A549 (cell line): ENCODE results near the gene CHRNB1. TPM values are rescaled to one million over a fixed set of nuclear protein-coding genes. Genes with fewer than 3 reads are reported as not detected.
A peak's percentile ranks its signal among the peaks of the same experiment; 100 is the strongest.

Source experiments
- ATAC-seq, 2 experiments: fragments of 200-7000 bp in 1 of 2; fragments of >200 bp in 1 of 2; cut with Nextera tagmentation in 1 of 2; cut with Tn5 transposase in 1 of 2; 3 replicates each; pipeline versions ENCODE4 v1.8.0 to v1.9.1; 2018 to 2020; ENCODE audit warnings: mild to moderate bottlenecking in 1 of 2, moderate library complexity in 1 of 2
- CTCF ChIA-PET: fragments of 300-600 bp; sonication (Branson Sonifier 250); formaldehyde crosslinking; extraction: SDS; loops from one replicate; lab custom pipeline; 2021; ENCODE audit warnings: antibody characterized with exemption, inconsistent platforms; lab: Yijun Ruan, JAX
- POLR2A ChIA-PET: fragments of 350-600 bp; formaldehyde crosslinking; extraction: SDS; loops from one replicate; lab custom pipeline; 2021; ENCODE audit warnings: antibody characterized with exemption, inconsistent platforms; lab: Yijun Ruan, JAX
- DNase-seq, 2 experiments: peaks; one replicate each; pipeline versions ENCODE4 v3.0.0 to v3.0.0-alpha.2; 2011 to 2016; ENCODE audit warnings: low read depth in 1 of 2, low spot score in 1 of 2
- FAIRE-seq: peaks from 2 replicates; lab custom pipeline; 2011; peaks lifted over from hg19 to GRCh38; lab: Jason Lieb, UNC
- H3K27ac ChIP-seq, 2 experiments: fragments of >200 bp; sonication (Bioruptor Twin); formaldehyde crosslinking; 3 replicates each; pipeline ENCODE4 v1.5.1; 2016 to 2017
- H3K4me1 ChIP-seq: fragments of >200 bp; sonication (Bioruptor Twin); formaldehyde crosslinking; 3 replicates; pipeline ENCODE4 v1.6.1; 2016
- H3K4me2 ChIP-seq: fragments of >200 bp; sonication (Bioruptor Twin); formaldehyde crosslinking; 3 replicates; pipeline ENCODE4 v1.6.1; 2016
- H3K4me3 ChIP-seq: fragments of >200 bp; sonication (Bioruptor Twin); formaldehyde crosslinking; 3 replicates; pipeline ENCODE4 v1.5.1; 2016
- H3K9me3 ChIP-seq: fragments of >200 bp; sonication (Bioruptor Twin); formaldehyde crosslinking; 3 replicates; pipeline ENCODE4 v1.6.1; 2016
- BCL3 ChIP-seq: fragments of >200 bp; sonication (Bioruptor Twin); formaldehyde crosslinking; IDR thresholded peaks from 3 replicates; pipeline ENCODE4 v1.6.1; 2016
- CBX8 ChIP-seq: fragments of 200-600 bp; sonication (generic); IDR thresholded peaks from 2 replicates; pipeline ENCODE4 v1.6.1; 2016
- EHMT2 ChIP-seq: fragments of 200-600 bp; sonication (generic); IDR thresholded peaks from 2 replicates; pipeline ENCODE4 v1.6.1; 2016; ENCODE audit warnings: antibody characterized with exemption, low read depth, mild to moderate bottlenecking, moderate library complexity
- JUN ChIP-seq, 2 experiments: fragments of >200 bp; sonication (Bioruptor Twin); formaldehyde crosslinking; IDR thresholded peaks; 2 replicates in 1 of 2; 3 replicates in 1 of 2; pipeline ENCODE4 v1.6.1; 2016 to 2017
- PHF8 ChIP-seq: fragments of 200-600 bp; sonication (generic); IDR thresholded peaks from 2 replicates; pipeline ENCODE4 v1.6.1; 2016; ENCODE audit warnings: low read depth, mild to moderate bottlenecking, antibody characterized with exemption, moderate library complexity, borderline replicate concordance
- POLR2A ChIP-seq: IDR thresholded peaks from 2 replicates; pipeline ENCODE4 v1.6.1; 2012; ENCODE audit warnings: mild to moderate bottlenecking, low read length
- POLR2AphosphoS2 ChIP-seq: conservative IDR thresholded peaks from 2 replicates; pipeline ENCODE4 v1.6.1; 2012; ENCODE audit warnings: low read length, improper control_type of control experiment, inconsistent platforms
- RFX5 ChIP-seq: fragments of 450-650 bp; IDR thresholded peaks from 2 replicates; pipeline ENCODE4 v1.7.1; 2014; ENCODE audit warnings: antibody characterized with exemption, mild to moderate bottlenecking, moderate library complexity
- WGBS: methylation state at CpG from one replicate; pipeline ENCODE4 v1.1.6; 2017; ENCODE audit errors: missing lambda C conversion rate; 5-methylcytosine and 5-hydroxymethylcytosine counted together
- polyA plus RNA-seq, 4 experiments: library from polyadenylated mRNA; depleted of rRNA in 3 of 4; stranded (reverse); fragments of >200 nt; fragmentation: RNase III in 1 of 4; extraction: RNeasy Plus Mini Kit Qiagen cat#74134 plus additional on column Dnase treatment in 1 of 4; gene quantifications; 2 replicates in 3 of 4; 3 replicates in 1 of 4; pipeline ENCODE4 v1.2.3, GENCODE V29; 2011 to 2017
- TF ChIP-seq, protein P1 (sequence below): fragments of >200 bp; sonication (Bioruptor Twin); formaldehyde crosslinking; IDR thresholded peaks from 2 replicates; pipeline ENCODE4 v1.6.1; 2016
- TF ChIP-seq, protein P2 (sequence below): IDR thresholded peaks from 2 replicates; pipeline ENCODE4 v1.6.1; 2012
- TF ChIP-seq, protein P3 (sequence below): fragments of 450-650 bp; IDR thresholded peaks from 2 replicates; pipeline ENCODE4 v1.6.1; 2014; ENCODE audit warnings: antibody characterized with exemption

The CHRNB1 gene
- polyA plus RNA-seq, 2 of the 4 experiments (the other 2 are of a cell fraction) = 6.5 to 8.4 TPM

- DNase-seq (no peak), FAIRE-seq (no peak), ATAC-seq (no peak)
- TF ChIP-seq EHMT2 (0 out of 2 replicates have a peak, but pooled peaks have one; percentile 16), CBX8 (no peak)
- H3K4me1 ChIP-seq = no peaks in the 10 kb centered on the region
- ChIA-PET CTCF (interaction anchor here (1.8 to 30.1 kb wide), 3 partner anchors 19 to 101 kb away, joined by 5 to 342 read pairs (median 17); partner anchors contain the start of genes CHRNB1, FGF11, SENP3 and TMEM102), POLR2A (interaction anchor here (0.6 kb wide), 1 partner anchor 62 kb away, joined by 3 read pairs; no protein-coding TSS in a partner anchor)
- H3K27ac ChIP-seq = no peak overlapping the region
- no peak overlapping the region for H3K4me3 ChIP-seq
- WGBS = 71% methylated on average over 3 of the region's 3 CpGs
- no peak overlapping the region for H3K4me2 ChIP-seq
- no peaks in the 10 kb centered on the region for H3K9me3 ChIP-seq
Observed at GRCh38 chr17:7459961-7460545, 15.2 kb downstream of the CHRNB1 start.

- no peaks in the 10 kb centered on the region for H3K4me1 ChIP-seq
- H3K27ac ChIP-seq = no peak overlapping the region
- no peak overlapping the region for H3K4me3 ChIP-seq
- TF ChIP-seq JUN (IDR thresholded peaks at IDR 0.05) (no peak), PHF8 (no peak), POLR2A (no peak), RFX5 (no peak), POLR2AphosphoS2 (no peak)
- TF ChIP-seq, protein P1, sequence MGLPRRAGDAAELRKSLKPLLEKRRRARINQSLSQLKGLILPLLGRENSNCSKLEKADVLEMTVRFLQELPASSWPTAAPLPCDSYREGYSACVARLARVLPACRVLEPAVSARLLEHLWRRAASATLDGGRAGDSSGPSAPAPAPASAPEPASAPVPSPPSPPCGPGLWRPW = no peak
- TF ChIP-seq, protein P2, sequence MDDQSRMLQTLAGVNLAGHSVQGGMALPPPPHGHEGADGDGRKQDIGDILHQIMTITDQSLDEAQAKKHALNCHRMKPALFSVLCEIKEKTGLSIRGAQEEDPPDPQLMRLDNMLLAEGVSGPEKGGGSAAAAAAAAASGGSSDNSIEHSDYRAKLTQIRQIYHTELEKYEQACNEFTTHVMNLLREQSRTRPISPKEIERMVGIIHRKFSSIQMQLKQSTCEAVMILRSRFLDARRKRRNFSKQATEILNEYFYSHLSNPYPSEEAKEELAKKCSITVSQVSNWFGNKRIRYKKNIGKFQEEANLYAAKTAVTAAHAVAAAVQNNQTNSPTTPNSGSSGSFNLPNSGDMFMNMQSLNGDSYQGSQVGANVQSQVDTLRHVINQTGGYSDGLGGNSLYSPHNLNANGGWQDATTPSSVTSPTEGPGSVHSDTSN = no peak
- TF ChIP-seq, protein P3, sequence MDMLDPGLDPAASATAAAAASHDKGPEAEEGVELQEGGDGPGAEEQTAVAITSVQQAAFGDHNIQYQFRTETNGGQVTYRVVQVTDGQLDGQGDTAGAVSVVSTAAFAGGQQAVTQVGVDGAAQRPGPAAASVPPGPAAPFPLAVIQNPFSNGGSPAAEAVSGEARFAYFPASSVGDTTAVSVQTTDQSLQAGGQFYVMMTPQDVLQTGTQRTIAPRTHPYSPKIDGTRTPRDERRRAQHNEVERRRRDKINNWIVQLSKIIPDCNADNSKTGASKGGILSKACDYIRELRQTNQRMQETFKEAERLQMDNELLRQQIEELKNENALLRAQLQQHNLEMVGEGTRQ = no peak
- WGBS = 93% methylated on average over 7 of the region's 7 CpGs
- no peaks in the 10 kb centered on the region for H3K9me3 ChIP-seq
- CTCF ChIA-PET = interaction anchor here (0.9 to 30.1 kb wide), 9 partner anchors 9 to 105 kb away, joined by 3 to 342 read pairs (median 5); partner anchors contain the start of genes CHRNB1, FGF11, POLR2A and SENP3
- no peak for DNase-seq
- H3K4me2 ChIP-seq = no peak overlapping the region
- POLR2A ChIA-PET = interaction anchor here (0.6 to 0.9 kb wide), 2 partner anchors 23 to 61 kb away, joined by 3 read pairs; partner anchors contain the start of gene POLR2A
- ATAC-seq = no peak
- FAIRE-seq = no peak
Observed at GRCh38 chr17:7460850-7461660, 16.2 kb downstream of the CHRNB1 start.

DNA sequence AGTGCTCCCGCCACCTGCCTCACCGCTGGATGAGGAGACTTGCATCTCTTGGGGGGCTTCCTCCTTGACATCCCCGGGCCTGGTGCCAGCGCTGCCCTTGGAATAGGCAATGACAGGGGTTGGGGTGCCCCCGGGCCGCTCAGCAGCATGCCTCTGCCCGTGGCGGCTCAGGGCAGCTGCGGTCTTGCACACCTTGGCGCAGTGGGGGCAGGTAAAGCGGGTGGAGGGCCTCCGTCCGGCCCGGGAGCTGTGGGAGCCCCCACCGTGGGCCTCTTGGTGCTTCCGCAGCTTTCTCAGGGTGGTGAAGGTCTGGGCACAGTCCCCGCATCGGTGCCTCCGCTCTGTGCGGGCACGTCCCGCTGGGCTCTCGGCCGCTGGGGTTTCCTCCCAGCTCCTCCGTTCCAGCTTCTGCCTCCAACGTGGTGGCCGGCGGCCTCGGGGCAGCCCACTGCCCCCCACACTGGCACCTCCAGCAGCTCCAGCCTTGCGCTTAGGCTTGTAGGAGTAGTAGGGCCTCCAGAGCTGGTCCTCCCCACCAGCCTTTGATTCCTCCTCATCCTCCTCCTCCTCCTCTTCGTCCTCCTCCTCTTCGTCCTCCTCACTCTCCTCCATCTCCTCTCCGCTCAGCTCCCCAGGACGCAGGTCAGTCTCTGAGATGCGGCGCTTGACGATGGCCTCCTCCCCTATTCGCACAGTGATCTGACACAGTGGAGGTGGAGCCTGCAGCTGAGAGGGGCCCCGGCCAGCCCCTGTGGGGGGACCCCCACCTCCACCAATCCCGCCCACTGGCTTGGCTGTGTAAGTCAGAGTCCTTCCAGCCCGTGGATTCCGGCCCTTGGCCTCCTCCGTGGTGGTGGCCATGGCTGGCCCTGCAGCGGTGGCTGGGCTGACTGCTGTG, 17.9 kb downstream of the CHRNB1 start:
- FAIRE-seq (no peak), ATAC-seq (no peak), DNase-seq (no peak)
- TF ChIP-seq BCL3 = no peak
- no peak overlapping the region for H3K27ac ChIP-seq
- CTCF ChIA-PET = interaction anchor here (0.7 to 30.1 kb wide), 12 partner anchors 11 to 150 kb away, joined by 3 to 342 read pairs (median 6); partner anchors contain the start of genes CHRNB1, FGF11, POLR2A and SENP3
- POLR2A ChIA-PET = interaction anchor here (0.6 kb wide), 1 partner anchor 18 kb away, joined by 3 read pairs; no protein-coding TSS in a partner anchor
- no peak overlapping the region for H3K4me3 ChIP-seq
- WGBS = 95% methylated on average over 40 of the region's 44 CpGs
- no peak overlapping the region for H3K4me2 ChIP-seq
- peaks cover 15% of the 10 kb centered on the region for H3K4me1 ChIP-seq
- no peaks in the 10 kb centered on the region for H3K9me3 ChIP-seq
